ENCODE measurements around the gene ATP6V0A4. TPM values are rescaled to one million over a fixed set of nuclear protein-coding genes. Genes with fewer than 3 reads are reported as not detected.

ATP6V0A4 gene
- total RNA-seq, 1 experiment from 2014 or later: 1.2 TPM

DNA sequence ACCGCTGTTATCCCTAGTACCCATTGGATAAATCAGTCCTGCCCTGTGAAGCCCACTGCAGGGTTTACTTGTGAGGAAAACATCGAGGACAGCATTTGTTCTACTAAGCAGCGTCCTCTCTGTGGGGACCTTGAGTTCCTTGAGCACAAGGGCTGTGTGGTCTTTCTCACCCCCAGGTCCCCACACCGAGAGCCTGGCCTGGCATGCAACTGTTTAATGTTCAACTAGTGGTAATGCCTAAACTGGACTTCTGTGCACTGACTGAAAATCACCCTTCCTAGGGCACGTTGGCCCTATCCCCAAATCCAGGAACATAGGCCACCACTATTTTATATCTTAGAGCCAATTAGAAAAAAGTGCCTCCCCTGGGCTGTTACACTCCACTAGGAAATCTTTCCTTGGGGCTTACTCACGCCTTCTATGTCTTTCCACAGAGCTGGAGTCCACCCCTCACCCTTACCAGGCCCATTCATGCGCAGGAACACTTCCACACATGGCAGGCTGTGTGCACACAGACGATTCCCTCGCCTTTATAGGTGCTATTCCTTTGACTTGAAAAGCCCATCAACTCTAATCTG, 1.9 kb downstream of the ATP6V0A4 start:
- BruUV-seq (replicated peaks): no TSS peak
- H3K9me3 ChIP-seq: no peaks in the 10 kb centered on the region
- Mint-ChIP-seq H3K27ac (ENCODE audit: unreplicated experiment) (no peak overlapping the region), H3K4me1 (ENCODE audit: low read depth, unreplicated experiment) (no peaks in the 10 kb centered on the region), H3K9me3 (ENCODE audit: unreplicated experiment) (no peaks in the 10 kb centered on the region), H3K4me3 (ENCODE audit: unreplicated experiment) (no peak overlapping the region), H3K27me3 (ENCODE audit: insufficient read depth, unreplicated experiment) (no peaks in the 10 kb centered on the region), H3K36me3 (ENCODE audit: insufficient read depth, unreplicated experiment) (no peaks in the 10 kb centered on the region)
- no peak overlapping the region for H3K4me3 ChIP-seq (ENCODE audit: low read depth, low read length)
- no peaks in the 10 kb centered on the region for H3K4me1 ChIP-seq
- no peaks in the 10 kb centered on the region for H3K27me3 ChIP-seq (replicated peaks; ENCODE audit: control insufficient read depth, insufficient read depth, low read length)
- CTCF ChIA-PET: no interaction called here
- intact Hi-C loops (cut with micrococcal nuclease; ENCODE audit: unreplicated experiment): no loop called here
- no peak for DNase-seq
- TF ChIP-seq, protein P1, sequence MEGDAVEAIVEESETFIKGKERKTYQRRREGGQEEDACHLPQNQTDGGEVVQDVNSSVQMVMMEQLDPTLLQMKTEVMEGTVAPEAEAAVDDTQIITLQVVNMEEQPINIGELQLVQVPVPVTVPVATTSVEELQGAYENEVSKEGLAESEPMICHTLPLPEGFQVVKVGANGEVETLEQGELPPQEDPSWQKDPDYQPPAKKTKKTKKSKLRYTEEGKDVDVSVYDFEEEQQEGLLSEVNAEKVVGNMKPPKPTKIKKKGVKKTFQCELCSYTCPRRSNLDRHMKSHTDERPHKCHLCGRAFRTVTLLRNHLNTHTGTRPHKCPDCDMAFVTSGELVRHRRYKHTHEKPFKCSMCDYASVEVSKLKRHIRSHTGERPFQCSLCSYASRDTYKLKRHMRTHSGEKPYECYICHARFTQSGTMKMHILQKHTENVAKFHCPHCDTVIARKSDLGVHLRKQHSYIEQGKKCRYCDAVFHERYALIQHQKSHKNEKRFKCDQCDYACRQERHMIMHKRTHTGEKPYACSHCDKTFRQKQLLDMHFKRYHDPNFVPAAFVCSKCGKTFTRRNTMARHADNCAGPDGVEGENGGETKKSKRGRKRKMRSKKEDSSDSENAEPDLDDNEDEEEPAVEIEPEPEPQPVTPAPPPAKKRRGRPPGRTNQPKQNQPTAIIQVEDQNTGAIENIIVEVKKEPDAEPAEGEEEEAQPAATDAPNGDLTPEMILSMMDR (IDR thresholded peaks at IDR 0.05; ENCODE audit: insufficient read depth in 1 of 2, low read depth in 1 of 2, low read length in 1 of 2, severe bottlenecking in 1 of 2, unreplicated experiment in 1 of 2): no peak
- no peaks in the 10 kb centered on the region for H3K36me3 ChIP-seq (ENCODE audit: control insufficient read depth, insufficient read depth, low read length)
- POLR2A ChIA-PET: no interaction called here

DNA sequence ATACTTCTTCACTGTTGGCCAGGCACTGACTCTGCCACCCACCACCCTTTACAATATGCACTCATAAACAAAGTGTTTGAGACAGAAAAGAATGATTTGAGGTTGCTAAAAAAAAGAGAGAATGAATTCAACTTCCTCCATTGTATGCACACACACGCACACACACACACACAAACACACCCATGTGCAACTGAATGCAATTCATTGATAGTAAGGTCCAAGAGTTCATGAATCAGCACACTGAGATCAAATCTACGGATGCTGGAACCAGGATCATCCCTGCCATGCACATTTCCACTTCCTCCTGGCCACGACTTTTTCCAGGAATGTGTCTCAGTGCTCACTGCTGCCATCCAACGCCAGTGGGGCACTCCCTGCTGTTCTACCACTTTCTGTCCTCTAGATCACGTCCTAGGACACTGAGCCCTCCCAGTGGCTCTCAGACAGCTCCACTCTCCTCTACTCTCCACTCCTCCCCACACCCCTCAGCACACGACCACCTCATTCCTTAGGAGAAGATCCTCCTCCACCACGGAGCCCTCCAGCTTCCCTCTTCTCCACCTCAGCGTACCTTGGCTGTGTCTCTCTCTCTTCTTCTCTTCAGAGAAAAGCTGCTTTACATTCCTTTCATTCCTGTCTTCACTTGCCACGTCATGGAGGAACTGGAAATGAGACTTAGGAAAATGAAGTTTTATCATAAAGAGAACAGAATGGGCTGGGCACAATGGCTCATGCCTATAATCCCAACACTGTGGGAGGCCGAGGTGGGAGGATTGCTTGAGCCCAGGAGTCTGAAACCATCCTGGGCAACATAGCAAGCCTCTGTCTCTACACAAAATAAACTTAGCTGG, 12.2 kb downstream of the ATP6V0A4 start:
- intact Hi-C loops (cut with micrococcal nuclease; ENCODE audit: unreplicated experiment): loop anchor here (1.0 kb wide), 1 partner anchor 10 kb away; no protein-coding TSS in a partner anchor
- Mint-ChIP-seq H3K4me1 (ENCODE audit: low read depth, unreplicated experiment) (peaks cover 7% of the 10 kb centered on the region), H3K27me3 (ENCODE audit: insufficient read depth, unreplicated experiment) (no peaks in the 10 kb centered on the region), H3K4me3 (ENCODE audit: unreplicated experiment) (peak overlapping the region; percentile 53), H3K9me3 (ENCODE audit: unreplicated experiment) (peaks cover 19% of the 10 kb centered on the region), H3K27ac (ENCODE audit: unreplicated experiment) (peak overlapping the region; percentile 82), H3K36me3 (ENCODE audit: insufficient read depth, unreplicated experiment) (no peaks in the 10 kb centered on the region)
- Histone ChIP-seq H3K27me3 (replicated peaks; ENCODE audit: control insufficient read depth, insufficient read depth, low read length) (no peaks in the 10 kb centered on the region), H3K4me1 (peaks cover 7% of the 10 kb centered on the region), H3K36me3 (ENCODE audit: control insufficient read depth, insufficient read depth, low read length) (no peaks in the 10 kb centered on the region), H3K9me3 (no peaks in the 10 kb centered on the region), H3K4me3 (ENCODE audit: low read depth, low read length) (no peak overlapping the region)
- ChIA-PET POLR2A (no interaction called here), CTCF (no interaction called here)
- no TSS peak for BruUV-seq (replicated peaks)
- DNase-seq: peak; percentile 15 to 37
- TF ChIP-seq, protein P1 (IDR thresholded peaks at IDR 0.05; ENCODE audit: insufficient read depth in 1 of 2, low read depth in 1 of 2, low read length in 1 of 2, severe bottlenecking in 1 of 2, unreplicated experiment in 1 of 2): no peak

DNA sequence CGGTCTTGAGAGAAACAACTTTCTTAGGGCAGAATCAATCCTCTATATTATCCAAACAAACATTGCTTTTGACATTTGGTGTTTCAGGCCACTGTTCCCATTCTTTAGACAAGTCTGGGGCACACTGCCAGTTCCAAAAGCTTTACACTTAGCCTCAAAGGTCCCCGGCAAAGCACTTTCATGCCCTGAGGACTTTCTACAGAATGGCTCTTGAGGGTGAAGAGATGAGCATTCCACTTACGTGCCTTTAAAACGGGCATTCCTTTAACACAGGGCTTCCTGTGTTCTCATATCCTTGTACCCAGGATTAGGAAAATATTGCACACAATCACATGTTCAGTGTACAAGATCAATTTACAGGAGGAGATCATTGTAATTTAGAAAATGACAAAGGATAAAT, 13.3 kb downstream of the ATP6V0A4 start:
- Histone ChIP-seq H3K9me3 (no peaks in the 10 kb centered on the region), H3K27me3 (replicated peaks; ENCODE audit: control insufficient read depth, insufficient read depth, low read length) (no peaks in the 10 kb centered on the region), H3K36me3 (ENCODE audit: control insufficient read depth, insufficient read depth, low read length) (no peaks in the 10 kb centered on the region), H3K4me1 (peaks cover 7% of the 10 kb centered on the region), H3K4me3 (ENCODE audit: low read depth, low read length) (no peak overlapping the region)
- Mint-ChIP-seq H3K36me3 (ENCODE audit: insufficient read depth, unreplicated experiment) (no peaks in the 10 kb centered on the region), H3K27ac (ENCODE audit: unreplicated experiment) (no peak overlapping the region), H3K4me1 (ENCODE audit: low read depth, unreplicated experiment) (peaks cover 7% of the 10 kb centered on the region), H3K9me3 (ENCODE audit: unreplicated experiment) (peaks cover 19% of the 10 kb centered on the region), H3K27me3 (ENCODE audit: insufficient read depth, unreplicated experiment) (no peaks in the 10 kb centered on the region), H3K4me3 (ENCODE audit: unreplicated experiment) (no peak overlapping the region)
- POLR2A ChIA-PET: no interaction called here
- BruUV-seq (replicated peaks): no TSS peak
- TF ChIP-seq, protein P1 (IDR thresholded peaks at IDR 0.05; ENCODE audit: insufficient read depth in 1 of 2, low read depth in 1 of 2, low read length in 1 of 2, severe bottlenecking in 1 of 2, unreplicated experiment in 1 of 2): no peak
- CTCF ChIA-PET: no interaction called here
- intact Hi-C loops (cut with micrococcal nuclease; ENCODE audit: unreplicated experiment): no loop called here
- DNase-seq: no peak

Data from Caco-2 (cell line).